K562 (cell line): ENCODE data around the gene TBC1D5. TPM values are rescaled to one million over a fixed set of nuclear protein-coding genes. Genes with fewer than 3 reads are reported as not detected.

ENCODE experiments used
- HNRNPH1 ChIP-seq: fragments of 200-400 bp; formaldehyde crosslinking; optimal IDR thresholded peaks from 2 replicates; pipeline ENCODE3; 2017; ENCODE audit warnings: low read depth, mild to moderate bottlenecking, low read length, moderate library complexity
- HOXB6 ChIP-seq: fragments of 250-450 bp; sonication (Bioruptor Pico); IDR thresholded peaks from 2 replicates; pipeline ENCODE4 v1.5.1; 2022; ENCODE audit warnings: mild to moderate bottlenecking, borderline replicate concordance
- IRF2 ChIP-seq: sonication (generic); formaldehyde crosslinking; IDR thresholded peaks from 2 replicates; pipeline ENCODE4 v1.8.1; 2022; ENCODE audit warnings: mild to moderate bottlenecking, missing genetic modification reagents
- PPARD ChIP-seq: fragments of 250-450 bp; sonication (Bioruptor Pico); IDR thresholded peaks from 2 replicates; pipeline ENCODE4 v1.8.0; 2022; ENCODE audit warnings: inconsistent platforms, mild to moderate bottlenecking, moderate library complexity
- TAF15 ChIP-seq: fragments of 200-400 bp; formaldehyde crosslinking; IDR thresholded peaks from 2 replicates; pipeline ENCODE4 v1.6.1; 2017; ENCODE audit warnings: mild to moderate bottlenecking, low read depth, low read length, moderate library complexity
- ZKSCAN8 ChIP-seq: fragments of 200-800 bp; sonication (Bioruptor generic); IDR thresholded peaks from 2 replicates; pipeline ENCODE4 v1.6.1; 2016; ENCODE audit warnings: missing genetic modification characterization, missing compliant biosample characterization
- ZNF174 ChIP-seq: fragments of 250-450 bp; sonication (Bioruptor Pico); IDR thresholded peaks from 2 replicates; pipeline ENCODE4 v1.4.0; 2020; ENCODE audit warnings: mild to moderate bottlenecking
- ZZZ3 ChIP-seq: fragments of 450-650 bp; IDR thresholded peaks from 2 replicates; pipeline ENCODE4 v1.6.1; 2016; ENCODE audit warnings: antibody characterized with exemption, mild to moderate bottlenecking, moderate library complexity
- polyA plus RNA-seq, 8 experiments: library from polyadenylated mRNA; depleted of rRNA in 4 of 8; stranded (reverse) in 5 of 8; unstranded in 3 of 8; fragments of >200 nt; fragmentation: Nextera tagmentation in 2 of 8; fragmentation: Illumina TruSeq in 1 of 8; extraction: Ambion mirVana in 2 of 8; extraction: Trizol in 1 of 8; gene quantifications; 2 replicates each; pipeline versions ENCODE4 v1.2.1 to v1.2.3, GENCODE V29; 2011 to 2014; ENCODE audit warnings: inconsistent platforms in 1 of 8, missing spikeins in 1 of 8
- total RNA-seq, 7 experiments: library from RNA; depleted of rRNA in 6 of 7; stranded (reverse); fragments of >200 nt in 6 of 7; fragmentation: Illumina TruSeq in 2 of 7; extraction: Trizol in 2 of 7; gene quantifications; 2 replicates each; pipeline versions ENCODE4 v1.2.1 to v1.2.3, GENCODE V29; 2011 to 2021; ENCODE audit warnings: low replicate concordance in 1 of 7
- TF ChIP-seq, protein P1 (sequence below): sonication (generic); formaldehyde crosslinking; IDR thresholded peaks from 2 replicates; pipeline ENCODE4 v1.8.0; 2022; ENCODE audit warnings: mild to moderate bottlenecking, missing genetic modification reagents
- TF ChIP-seq, protein P2 (sequence below): sonication (generic); IDR thresholded peaks from 2 replicates; pipeline ENCODE4 v1.6.1; 2016
- TF ChIP-seq, protein P3 (sequence below): IDR thresholded peaks from 2 replicates; pipeline ENCODE4 v1.6.1; 2011; ENCODE audit warnings: borderline replicate concordance, low read depth, mild to moderate bottlenecking, moderate library complexity, low read length; ENCODE audit not compliant: insufficient read depth, poor library complexity, severe bottlenecking
- TF ChIP-seq, protein P4 (sequence below): fragments of 150-350 bp; conservative IDR thresholded peaks from 2 replicates; pipeline ENCODE4 v1.6.1; 2014; ENCODE audit warnings: low read length
- TF ChIP-seq, protein P5 (sequence below): fragments of 250-450 bp; sonication (Bioruptor Pico); IDR thresholded peaks from 2 replicates; pipeline ENCODE4 v1.5.0; 2021

TBC1D5 gene
- total and polyA plus RNA-seq, 9 of the 15 experiments (the other 6 are each of a cell fraction or from before 2014, with no cell fraction given): 2.9 to 38.1 (median 25.6) TPM

DNA sequence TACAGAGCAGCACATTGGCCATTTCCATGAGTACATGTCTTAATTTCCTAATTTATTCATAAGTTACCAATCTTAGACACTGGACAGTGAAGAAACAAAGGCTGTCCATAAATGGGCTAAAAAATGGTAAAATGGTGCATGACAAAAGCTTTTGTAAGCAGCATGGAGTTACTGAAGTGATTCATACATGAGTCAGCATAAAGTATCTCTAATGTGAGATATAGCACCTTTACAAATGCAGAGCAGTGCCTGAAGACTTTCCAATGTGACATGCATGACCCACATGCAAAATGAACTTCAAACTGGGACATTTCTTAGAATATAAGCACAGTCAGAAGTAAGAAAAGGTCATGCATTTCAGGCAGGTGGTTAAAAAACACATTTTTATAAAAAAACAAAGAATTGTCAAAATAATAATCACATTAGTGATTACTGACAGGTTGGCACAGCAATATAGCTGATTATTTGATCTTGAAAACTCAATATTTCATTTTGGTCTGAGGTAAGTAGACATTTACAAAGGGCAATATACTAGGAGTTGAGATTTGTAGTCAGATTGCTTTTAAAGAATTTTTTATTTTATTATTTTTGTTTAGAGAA is 558.4 kb downstream of the TBC1D5 start (continued):
- TF ChIP-seq IRF2 (CRISPR knock-in tag) (no peak), PPARD (CRISPR knock-in tag) (no peak), ZZZ3 (no peak), HNRNPH1 (no peak), ZNF174 (no peak), ZKSCAN8 (CRISPR knock-in tag) (no peak), TAF15 (no peak), HOXB6 (no peak)
- TF ChIP-seq, protein P1, sequence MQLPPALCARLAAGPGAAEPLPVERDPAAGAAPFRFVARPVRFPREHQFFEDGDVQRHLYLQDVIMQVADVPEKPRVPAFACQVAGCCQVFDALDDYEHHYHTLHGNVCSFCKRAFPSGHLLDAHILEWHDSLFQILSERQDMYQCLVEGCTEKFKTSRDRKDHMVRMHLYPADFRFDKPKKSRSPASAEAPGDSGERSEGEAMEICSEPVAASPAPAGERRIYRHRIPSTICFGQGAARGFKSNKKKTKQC (CRISPR knock-in tag): no peak
- TF ChIP-seq, protein P2, sequence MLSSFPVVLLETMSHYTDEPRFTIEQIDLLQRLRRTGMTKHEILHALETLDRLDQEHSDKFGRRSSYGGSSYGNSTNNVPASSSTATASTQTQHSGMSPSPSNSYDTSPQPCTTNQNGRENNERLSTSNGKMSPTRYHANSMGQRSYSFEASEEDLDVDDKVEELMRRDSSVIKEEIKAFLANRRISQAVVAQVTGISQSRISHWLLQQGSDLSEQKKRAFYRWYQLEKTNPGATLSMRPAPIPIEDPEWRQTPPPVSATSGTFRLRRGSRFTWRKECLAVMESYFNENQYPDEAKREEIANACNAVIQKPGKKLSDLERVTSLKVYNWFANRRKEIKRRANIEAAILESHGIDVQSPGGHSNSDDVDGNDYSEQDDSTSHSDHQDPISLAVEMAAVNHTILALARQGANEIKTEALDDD: no peak
- TF ChIP-seq, protein P3, sequence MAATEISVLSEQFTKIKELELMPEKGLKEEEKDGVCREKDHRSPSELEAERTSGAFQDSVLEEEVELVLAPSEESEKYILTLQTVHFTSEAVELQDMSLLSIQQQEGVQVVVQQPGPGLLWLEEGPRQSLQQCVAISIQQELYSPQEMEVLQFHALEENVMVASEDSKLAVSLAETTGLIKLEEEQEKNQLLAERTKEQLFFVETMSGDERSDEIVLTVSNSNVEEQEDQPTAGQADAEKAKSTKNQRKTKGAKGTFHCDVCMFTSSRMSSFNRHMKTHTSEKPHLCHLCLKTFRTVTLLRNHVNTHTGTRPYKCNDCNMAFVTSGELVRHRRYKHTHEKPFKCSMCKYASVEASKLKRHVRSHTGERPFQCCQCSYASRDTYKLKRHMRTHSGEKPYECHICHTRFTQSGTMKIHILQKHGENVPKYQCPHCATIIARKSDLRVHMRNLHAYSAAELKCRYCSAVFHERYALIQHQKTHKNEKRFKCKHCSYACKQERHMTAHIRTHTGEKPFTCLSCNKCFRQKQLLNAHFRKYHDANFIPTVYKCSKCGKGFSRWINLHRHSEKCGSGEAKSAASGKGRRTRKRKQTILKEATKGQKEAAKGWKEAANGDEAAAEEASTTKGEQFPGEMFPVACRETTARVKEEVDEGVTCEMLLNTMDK: no peak
- TF ChIP-seq, protein P4, sequence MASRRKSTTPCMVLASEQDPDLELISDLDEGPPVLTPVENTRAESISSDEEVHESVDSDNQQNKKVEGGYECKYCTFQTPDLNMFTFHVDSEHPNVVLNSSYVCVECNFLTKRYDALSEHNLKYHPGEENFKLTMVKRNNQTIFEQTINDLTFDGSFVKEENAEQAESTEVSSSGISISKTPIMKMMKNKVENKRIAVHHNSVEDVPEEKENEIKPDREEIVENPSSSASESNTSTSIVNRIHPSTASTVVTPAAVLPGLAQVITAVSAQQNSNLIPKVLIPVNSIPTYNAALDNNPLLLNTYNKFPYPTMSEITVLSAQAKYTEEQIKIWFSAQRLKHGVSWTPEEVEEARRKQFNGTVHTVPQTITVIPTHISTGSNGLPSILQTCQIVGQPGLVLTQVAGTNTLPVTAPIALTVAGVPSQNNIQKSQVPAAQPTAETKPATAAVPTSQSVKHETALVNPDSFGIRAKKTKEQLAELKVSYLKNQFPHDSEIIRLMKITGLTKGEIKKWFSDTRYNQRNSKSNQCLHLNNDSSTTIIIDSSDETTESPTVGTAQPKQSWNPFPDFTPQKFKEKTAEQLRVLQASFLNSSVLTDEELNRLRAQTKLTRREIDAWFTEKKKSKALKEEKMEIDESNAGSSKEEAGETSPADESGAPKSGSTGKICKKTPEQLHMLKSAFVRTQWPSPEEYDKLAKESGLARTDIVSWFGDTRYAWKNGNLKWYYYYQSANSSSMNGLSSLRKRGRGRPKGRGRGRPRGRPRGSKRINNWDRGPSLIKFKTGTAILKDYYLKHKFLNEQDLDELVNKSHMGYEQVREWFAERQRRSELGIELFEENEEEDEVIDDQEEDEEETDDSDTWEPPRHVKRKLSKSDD: no peak
- TF ChIP-seq, protein P5, sequence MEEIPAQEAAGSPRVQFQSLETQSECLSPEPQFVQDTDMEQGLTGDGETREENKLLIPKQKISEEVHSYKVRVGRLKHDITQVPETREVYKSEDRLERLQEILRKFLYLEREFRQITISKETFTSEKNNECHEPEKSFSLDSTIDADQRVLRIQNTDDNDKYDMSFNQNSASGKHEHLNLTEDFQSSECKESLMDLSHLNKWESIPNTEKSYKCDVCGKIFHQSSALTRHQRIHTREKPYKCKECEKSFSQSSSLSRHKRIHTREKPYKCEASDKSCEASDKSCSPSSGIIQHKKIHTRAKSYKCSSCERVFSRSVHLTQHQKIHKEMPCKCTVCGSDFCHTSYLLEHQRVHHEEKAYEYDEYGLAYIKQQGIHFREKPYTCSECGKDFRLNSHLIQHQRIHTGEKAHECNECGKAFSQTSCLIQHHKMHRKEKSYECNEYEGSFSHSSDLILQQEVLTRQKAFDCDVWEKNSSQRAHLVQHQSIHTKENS (CRISPR knock-in tag): no peak
